HG02678 (cell line): Measurements from ENCODE around the gene CYP8B1.

Source experiments
- ATAC-seq: cut with Tn5 transposase; IDR thresholded peaks from one replicate; pipeline ENCODE4 v1.9.1; 2021; ENCODE audit warnings: mild to moderate bottlenecking, moderate library complexity; ENCODE audit not compliant: unreplicated experiment

Gene CYP8B1, protein sequence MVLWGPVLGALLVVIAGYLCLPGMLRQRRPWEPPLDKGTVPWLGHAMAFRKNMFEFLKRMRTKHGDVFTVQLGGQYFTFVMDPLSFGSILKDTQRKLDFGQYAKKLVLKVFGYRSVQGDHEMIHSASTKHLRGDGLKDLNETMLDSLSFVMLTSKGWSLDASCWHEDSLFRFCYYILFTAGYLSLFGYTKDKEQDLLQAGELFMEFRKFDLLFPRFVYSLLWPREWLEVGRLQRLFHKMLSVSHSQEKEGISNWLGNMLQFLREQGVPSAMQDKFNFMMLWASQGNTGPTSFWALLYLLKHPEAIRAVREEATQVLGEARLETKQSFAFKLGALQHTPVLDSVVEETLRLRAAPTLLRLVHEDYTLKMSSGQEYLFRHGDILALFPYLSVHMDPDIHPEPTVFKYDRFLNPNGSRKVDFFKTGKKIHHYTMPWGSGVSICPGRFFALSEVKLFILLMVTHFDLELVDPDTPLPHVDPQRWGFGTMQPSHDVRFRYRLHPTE

DNA sequence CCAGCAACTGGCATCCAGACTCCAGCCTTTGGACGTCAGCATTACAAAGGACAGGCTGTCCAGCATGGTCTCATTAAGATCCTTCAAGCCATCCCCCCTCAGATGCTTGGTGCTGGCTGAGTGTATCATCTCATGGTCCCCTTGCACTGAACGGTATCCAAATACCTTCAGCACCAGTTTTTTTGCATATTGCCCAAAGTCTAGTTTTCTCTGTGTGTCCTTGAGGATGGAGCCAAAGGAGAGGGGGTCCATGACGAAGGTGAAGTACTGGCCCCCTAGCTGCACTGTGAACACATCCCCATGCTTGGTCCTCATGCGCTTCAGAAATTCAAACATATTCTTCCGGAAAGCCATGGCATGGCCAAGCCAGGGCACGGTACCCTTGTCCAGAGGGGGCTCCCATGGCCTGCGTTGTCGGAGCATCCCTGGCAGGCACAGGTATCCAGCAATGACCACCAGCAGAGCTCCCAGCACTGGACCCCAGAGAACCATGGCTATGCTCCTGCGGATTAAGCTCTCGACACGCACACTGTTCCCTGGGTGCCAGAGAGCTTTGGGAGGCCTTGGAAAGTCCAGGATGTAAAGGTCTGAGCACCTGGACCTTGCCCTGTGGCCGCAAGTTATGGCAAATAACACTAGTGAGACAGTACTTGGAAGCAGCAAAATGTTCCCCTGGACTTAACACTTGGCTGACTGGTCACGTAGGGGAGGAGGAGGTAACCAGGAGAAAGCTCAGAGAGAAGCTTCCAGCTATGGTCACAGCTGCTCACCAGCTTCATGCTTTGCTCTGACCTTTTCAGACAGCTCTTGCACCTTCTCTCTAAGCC, at the start of gene CYP8B1:
CYP8B1 (minus strand) TSS at position 555 of the 827 bp plus-strand sequence; CDS start at position 492, 63 bp downstream.
- ATAC-seq, result no peak

DNA sequence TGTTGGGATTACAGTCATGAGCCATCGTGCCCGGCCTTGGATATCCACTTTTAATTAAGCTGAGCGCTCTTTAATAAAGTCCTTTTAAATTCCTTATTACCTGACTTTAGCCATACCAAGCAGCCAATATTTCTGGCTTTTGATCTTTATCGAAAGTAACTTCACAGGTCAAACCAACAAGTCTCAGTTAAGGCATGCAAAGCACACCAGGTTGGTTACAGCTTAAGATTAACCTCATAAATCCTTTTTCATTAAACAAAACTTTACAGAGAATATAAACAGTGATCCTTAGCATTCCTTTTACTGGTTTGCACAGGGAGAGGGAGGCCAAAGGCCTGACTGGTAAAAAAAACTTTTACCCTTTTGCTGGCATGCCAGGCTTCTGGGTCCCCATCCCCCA, 47.9 kb upstream of the CYP8B1 start:
- no peak for ATAC-seq

DNA sequence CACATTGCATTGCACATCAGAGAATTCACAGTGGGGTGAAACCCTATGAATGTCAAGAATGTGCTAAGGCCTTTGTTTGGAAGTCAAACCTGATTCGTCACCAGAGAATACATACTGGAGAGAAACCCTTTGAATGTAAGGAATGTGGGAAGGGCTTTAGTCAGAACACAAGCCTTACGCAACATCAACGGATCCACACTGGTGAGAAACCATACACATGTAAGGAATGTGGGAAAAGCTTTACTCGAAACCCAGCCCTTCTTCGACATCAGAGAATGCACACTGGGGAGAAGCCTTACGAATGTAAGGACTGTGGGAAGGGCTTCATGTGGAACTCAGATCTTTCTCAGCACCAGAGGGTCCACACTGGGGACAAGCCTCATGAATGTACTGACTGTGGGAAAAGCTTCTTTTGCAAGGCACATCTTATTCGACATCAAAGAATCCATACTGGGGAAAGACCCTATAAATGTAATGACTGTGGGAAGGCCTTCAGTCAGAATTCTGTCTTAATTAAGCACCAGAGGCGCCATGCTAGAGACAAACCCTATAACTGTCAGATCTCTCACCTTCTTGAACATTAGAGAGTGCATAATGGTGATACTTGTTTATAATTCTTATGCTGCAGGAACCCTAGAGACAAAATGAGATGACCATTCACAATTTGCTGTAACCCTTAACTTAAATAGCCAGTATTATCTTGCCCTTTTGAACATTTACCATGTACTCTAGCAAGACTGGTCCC, 39.3 kb upstream of the CYP8B1 start:
- ATAC-seq, result no peak

DNA sequence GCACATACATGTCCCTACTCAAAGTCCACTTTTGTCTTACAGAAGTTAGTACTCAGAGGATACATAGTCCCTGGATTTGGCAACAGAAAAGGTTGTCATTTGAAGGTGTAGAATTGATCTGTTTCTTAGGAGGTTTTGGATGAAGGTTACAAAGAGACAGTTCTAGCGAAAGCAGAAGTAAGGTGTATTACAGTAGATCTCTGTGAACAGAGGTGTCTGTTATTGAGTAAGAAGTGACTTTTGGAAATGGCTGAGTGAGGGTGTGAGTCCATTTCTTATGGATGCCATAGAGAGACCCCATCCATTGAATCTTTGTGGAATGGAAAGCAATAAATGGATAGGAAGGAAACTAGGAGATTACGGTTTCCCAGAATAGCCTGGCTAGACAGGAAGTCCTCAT, 35.9 kb upstream of the CYP8B1 start:
- no peak for ATAC-seq

DNA sequence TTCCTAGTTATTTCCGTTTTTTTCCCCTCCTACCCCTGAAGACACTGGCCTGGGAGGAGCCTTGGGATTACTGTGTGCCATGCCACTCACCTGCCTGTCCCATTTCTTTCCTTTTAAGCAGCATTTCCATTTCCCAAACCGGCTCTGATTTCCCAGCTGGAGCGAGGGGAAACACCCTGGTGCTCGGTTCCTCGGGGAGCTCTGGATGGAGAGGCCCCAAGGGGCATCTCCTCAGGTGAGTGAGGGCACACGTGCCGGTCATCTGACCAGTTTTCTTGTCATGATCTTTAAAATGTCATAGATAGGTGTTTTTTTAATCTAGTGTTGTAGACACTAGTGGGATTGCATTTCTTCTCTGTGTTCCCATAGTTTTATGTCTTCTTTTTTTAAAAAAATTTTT, 33.0 kb upstream of the CYP8B1 start:
- no peak for ATAC-seq

DNA sequence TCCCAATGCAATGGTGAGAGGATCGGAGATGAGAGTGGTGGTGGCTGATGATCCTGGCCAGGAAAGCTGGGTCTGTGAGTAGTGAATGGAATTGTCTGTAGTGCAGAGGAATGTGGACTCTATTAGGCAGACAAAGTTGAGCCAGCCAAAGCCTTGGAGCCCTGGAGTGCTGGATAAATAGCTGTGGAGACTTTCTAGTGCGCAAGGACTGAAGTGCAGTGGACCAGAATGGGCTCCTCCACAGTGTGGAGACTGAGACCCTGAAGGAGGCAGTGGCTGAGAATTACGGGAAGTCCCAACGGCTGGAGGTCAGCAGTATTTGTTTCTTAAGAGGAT, 31.1 kb upstream of the CYP8B1 start:
- ATAC-seq, result no peak

DNA sequence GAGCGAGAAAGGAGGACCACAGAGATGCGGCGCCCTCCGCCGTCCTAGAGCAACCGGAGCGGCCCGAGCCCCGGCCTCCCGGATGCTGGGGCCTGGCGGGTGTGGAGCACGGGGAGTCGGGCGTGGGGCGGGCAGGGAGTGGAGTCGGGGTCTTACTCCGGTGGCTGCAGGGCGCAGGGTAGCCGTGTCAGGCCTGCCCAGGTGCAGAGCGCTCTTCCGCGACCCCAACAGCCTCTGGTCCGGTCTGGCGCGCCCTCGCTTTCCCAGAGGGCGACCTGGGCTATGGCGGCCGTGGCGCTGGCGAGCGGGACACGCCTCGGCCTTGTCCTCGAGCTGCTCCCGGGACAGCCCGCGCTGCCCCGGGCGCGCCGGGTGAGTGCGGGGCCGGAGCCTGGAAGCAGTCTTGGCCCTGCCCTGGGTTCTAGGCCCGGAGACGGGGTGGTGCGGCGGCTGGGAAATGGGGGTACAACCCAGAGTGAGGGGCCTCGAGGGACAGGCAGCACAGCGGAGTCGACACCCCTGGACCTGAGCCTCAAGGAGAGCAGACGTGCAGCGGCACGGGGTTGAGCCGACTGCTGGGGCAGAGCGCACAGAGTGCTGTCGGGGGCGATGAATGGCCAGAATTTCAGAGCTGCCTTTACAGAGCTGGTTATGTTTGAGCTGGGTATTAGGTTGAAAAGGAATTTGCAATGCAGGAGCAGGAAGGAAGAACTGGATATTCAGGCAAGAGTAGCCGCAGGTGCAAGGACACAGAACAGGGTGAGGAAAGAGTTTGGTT, 30.6 kb upstream of the CYP8B1 start, which contains the start of gene ZNF662:
ZNF662 (plus strand) TSS at position 73 of the 778 bp plus-strand sequence. CDS start 1,973 bp downstream, outside the sequence.
- ATAC-seq, result no peak

DNA sequence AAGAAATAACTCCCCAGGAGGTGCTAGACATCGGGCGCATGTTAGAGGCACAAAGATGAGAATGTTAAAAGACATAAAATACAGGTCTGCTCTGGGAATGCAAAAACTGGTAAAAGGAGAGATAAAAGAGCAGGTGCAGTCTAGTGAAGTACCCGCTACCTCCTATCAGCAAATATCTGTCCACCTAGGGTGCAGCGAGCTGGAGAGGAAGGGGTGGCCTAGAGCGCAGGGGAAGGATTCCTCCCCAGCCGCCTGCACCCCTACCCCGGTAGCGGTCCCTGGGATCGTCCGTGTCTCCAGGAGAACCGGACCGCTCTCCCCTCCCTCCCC, 30.0 kb upstream of the CYP8B1 start:
- no peak for ATAC-seq

DNA sequence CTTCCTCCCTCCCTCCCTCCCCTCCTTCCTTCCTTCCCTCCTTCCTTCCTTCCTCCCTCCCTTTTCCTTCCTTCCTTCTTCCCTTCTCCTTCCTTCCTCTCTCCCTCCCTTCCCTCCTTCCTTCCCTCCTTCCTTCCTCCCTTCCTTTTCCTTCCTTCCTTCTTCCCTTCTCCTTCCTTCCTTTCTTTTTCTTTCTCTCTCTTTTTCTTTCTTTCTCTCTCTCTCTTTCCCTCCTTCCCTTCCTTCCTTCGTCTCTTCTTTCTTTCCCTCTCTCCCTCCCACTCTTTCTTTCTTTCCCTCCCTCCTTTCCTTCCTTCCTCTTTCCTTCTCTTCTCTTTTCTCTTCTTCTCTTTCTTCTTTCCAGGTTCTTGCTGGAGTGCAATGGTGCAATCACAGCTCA, 28.4 kb upstream of the CYP8B1 start:
- ATAC-seq, result no peak

DNA sequence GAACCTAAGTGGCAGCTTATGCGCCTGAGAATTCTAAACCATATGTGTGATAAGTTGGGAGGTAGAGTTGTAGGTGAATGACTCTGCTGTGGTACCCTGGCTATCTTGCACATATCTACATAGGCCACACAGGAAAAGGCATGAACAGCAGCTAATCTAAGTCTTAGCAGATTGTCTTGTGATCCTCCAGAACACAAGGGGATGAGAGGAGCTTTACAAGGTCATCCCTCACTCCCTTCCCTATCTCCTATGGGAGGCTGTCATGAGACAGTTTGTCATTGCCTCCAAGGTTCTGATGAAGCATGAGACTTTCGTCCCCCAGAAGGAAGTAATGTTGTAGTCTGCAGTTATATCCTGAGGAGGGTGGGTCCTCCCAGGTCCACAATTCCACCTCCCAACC, 26.6 kb upstream of the CYP8B1 start:
- no peak for ATAC-seq

DNA sequence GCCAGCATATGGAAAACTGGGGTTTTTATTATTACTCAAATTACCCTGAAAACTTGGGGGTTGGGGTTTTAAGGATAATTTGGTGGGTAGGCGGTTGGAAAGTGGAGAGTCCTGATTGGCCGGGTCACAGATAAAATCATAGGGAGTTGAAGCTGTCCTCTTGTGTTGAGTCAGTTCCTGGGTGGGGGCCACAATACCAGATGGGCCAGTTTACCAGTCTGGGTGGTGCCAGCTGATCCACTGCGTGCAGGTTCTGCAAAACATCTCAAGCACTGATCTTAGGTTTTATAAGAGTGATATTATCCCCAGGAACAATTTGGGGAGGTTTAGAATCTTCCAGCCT, 25.4 kb upstream of the CYP8B1 start:
- no peak for ATAC-seq

DNA sequence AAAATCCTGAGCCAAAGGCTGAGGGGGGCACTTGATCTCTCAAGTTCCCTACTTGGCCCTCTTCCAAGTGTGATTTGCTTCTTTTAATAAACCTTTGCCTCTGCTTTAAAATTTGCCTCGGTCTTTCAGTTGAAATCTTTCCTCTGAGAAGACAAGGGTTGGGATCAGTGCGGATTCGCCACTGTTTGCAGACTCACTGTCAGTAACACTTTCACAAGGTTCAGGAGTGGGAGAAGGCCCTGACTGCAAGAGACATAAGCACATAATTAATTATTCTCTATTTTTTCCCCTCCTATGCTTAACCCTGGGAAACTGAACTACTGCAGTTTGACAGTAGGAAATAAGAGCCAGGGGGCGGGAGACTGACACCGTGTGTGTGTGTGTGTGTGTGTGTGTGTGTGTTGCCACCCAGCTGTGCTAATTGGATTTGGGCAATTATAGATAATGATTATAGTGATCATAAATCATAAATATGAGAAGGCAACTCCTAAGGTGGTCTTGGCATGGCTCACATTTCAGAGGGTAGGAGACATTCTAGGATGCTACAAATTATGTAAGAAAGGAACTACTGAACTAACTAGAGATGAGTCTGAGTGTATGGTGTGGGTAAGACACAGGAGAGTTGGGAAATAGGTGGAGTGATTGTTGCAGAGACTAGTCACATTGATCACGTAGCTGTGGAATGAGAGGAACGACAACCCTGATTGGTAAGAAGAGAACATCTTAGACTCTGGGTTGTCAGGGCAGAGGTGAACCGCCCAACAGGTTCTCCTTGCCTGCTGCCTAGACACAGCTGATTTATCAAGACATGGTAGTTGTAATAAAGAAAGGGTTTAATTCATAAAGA, 24.8 kb upstream of the CYP8B1 start:
- ATAC-seq, result no peak

DNA sequence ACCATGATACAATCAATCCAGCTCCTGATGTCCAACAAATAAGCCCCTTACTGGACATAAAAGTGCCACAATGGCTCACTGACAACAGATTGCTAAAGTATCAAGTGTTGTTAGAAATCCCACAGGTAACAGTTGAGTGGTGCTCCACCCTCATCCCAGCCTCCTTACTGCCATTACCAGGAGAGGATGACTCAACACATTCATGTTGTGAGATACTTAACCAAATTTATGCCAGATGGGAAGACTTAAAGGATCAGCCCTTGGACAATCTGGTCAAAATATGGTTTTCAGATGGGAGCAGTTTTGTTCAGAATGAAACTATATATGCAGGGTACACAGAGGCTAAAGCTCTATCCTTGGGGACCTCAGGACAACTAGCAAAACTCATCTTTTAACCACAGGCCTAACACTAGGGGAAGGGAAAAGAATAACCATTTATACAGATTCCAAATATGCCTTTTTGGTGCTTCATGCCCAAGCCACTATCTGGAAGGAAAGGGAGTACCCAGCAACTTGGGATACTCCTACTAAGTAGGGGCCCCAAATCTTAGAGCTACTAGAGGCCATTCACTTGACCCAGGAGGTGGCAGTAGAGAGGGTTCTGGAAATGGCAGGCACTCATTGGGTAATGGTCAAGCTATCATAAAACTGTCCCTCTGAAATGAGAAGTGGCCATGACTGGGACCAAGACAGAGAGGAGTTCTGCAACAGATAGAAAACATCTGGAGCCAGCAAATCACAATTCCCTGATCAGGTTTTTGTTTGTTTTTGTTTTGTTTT, 23.4 kb upstream of the CYP8B1 start:
- no peak for ATAC-seq

DNA sequence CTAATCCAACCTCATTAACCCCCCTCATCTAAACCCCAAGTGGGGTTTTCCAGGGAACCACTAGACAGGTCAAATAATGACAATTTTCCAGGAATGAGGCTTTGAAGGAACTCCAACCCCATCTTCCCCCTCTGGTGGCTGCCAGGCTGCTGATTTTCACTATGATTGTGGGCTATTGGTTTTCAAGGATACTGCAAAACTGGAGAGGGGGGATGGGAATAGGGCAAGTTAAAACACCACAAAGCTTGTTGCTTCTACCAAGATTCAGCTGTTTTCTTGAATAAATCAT, 19.8 kb upstream of the CYP8B1 start:
- no peak for ATAC-seq

DNA sequence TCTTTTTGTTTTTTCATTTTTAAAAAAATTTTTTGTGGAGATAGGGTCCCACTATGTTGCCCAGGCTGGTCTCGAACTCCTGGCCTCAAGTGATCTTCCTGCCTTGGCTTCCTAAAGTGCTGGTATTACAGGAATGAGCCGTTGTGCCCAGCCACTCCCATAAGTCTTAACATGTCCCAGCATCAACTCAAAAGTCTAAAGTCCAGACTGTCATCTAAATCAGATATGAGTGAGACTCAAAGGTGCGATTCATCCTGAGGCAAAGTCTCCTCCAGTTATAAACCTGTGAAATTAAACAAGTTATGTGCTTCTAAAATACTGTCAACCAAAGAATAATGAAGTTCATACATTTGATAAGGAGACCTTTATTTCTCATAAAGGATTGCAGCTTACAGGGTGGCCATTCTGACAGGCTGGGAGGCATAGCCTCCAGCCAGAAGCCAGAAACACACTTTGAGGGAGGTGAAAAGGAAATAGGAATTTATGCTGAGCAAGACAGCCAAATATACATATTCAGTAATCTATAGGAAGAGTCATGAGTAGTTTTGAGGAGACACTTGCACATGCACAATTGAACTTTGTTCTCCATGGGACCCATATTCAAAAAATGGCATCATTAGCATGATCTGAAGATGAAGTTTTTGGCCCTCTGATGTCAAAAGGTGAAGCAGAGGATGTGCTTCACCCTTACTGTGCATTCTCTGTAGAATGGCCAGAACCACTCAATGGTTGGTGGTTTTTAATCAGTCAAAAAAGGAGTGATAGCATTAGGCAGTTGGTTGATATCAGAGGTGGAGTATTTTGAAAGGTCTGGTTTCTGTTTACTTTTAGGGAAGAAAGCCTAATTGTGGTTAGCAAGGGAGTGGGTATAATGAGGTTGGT, 19.3 kb upstream of the CYP8B1 start:
- no peak for ATAC-seq

DNA sequence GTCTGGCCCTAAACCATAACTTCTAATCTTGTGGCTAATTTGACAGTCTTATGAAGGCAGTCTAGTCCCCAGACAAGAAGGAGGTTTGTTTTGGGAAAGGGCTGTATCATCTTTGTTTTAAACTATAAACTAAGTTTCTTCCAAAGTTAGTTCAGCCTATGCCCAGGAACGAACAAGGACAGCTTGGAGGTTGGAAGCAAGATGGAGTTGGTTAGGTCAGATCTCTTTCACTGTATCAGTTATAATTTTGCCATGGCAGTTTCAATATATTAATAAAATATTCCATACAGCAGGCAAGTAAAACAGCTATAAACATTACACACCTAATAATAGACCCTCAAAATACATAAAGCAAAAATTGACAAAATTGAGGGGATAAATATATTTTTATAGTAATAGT, 17.1 kb upstream of the CYP8B1 start:
- no peak for ATAC-seq

DNA sequence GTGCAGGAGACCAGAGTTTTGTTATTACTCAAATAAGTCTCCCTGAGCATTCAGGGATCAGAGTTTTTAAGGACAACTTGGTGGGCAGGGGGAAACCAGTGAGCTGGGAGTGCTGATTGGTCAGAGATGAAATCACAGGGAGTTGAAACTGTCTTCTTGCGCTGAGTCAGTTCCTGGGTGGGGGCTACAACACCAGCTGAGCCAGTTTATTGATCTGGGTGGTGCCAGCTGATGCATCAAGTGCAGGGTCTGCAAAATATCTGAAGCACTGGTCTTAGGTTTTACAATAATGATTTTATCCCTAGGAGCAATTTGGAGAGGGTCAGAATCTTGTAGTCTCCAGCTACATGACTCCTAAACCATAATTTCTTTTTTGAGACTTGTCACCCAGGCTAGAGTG, 16.5 kb upstream of the CYP8B1 start:
- ATAC-seq, result no peak

DNA sequence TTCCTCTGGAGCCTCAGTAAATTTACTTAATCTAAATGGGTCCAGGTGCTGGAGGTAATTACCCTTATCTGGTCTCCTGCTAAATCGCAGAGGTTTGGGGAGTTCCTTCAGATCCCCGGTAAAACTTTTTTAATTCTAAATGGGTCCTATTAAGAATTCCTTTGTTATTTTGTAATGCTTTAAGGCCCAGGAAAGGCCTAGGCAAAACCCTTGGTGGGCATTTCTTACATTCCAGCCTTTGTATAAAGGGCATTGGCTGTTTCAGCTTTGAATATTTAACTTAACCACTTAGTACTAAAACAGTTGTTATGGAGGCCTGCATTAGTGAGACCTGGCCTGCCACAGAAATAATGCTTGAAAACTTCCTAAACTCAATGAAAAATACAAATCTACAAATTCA, 15.4 kb upstream of the CYP8B1 start:
- no peak for ATAC-seq
